ENCODE measurements around the gene SORCS3. TPM values are rescaled to one million over a fixed set of nuclear protein-coding genes. Genes with fewer than 3 reads are reported as not detected.
A peak's percentile ranks its signal among the peaks of the same experiment; 100 is the strongest.

The SORCS3 gene
- polyA plus RNA-seq, 6 donors from 2014 or later = not detected

GRCh38 chr10:105113666-105114065, 472.6 kb downstream of the SORCS3 start:
- no peak for ATAC-seq (ENCODE audit: low read depth in 2 of 2)
- Mint-ChIP-seq H3K27me3 (no peaks in the 10 kb centered on the region), H3K36me3 (peaks cover 0 to under 1% of the 10 kb centered on the region in 2 donors), H3K27ac (no peak overlapping the region), H3K9me3 (peaks cover 0 to 13% (median 7%) of the 10 kb centered on the region in 7 donors), H3K4me1 (no peaks in the 10 kb centered on the region), H3K4me3 (no peak overlapping the region)
- no peak for DNase-seq

DNA sequence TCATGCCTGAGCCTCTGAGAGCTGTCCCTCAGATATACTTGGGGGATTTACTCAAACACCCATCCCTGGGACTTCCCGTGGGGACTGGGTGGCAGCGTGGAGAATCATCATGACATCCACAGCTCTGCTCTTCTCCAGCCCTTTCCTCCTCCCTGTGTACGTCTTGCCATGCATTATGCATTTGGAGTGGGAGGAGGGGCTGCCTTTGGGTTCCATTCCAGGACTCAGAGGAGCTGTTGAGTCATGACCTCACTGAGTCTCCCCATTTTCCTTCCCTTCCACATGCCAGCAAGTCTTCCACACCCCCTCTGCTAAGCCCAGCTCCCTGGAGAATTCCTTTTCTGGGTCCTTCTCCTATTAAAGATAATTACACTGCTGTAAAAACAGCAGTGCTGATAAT, 480.7 kb downstream of the SORCS3 start:
- Mint-ChIP-seq H3K4me1 (no peaks in the 10 kb centered on the region), H3K27me3 (peaks cover 0 to 4% (median 0%) of the 10 kb centered on the region in 3 donors), H3K9me3 (peaks cover 4 to 19% (median 9%) of the 10 kb centered on the region in 7 donors), H3K27ac (peak overlapping the region in 1 of 6 donors; percentile 63), H3K36me3 (peaks cover 0 to 7% of the 10 kb centered on the region in 2 donors), H3K4me3 (peak overlapping the region in 1 of 8 donors; percentile 12)
- no peak for DNase-seq
- ATAC-seq (ENCODE audit: low read depth in 2 of 2) = no peak

- no peak for ATAC-seq (ENCODE audit: low read depth in 2 of 2)
- Mint-ChIP-seq H3K36me3 (no peaks in the 10 kb centered on the region), H3K4me1 (no peaks in the 10 kb centered on the region), H3K4me3 (no peak overlapping the region), H3K27me3 (no peaks in the 10 kb centered on the region), H3K27ac (no peak overlapping the region), H3K9me3 (peaks cover 0 to 5% (median 2%) of the 10 kb centered on the region in 7 donors)
- no peak for DNase-seq
Measured at GRCh38 chr10:105128111-105128510, 487.0 kb downstream of the SORCS3 start.

DNA sequence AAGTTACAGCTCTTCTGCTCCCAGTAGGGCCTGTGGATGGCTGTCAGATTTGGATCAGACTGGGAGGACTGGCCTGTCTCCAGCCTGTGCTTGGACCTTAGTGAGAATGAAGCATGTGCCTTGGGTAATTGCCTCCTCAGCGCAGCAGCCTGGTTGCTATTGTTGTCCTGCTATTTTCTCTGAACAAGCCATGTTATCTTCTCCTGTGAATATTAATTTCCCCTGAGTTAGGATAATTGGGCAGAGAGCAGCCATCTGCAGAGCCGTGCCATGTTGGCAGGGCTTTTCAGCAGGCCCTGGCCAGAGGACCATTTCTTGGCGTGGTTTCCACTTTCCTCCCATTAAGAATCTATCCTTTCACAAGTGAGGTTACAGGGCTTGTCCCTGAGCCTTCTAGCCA, 497.3 kb downstream of the SORCS3 start:
- DNase-seq (no peak), ATAC-seq (ENCODE audit: low read depth in 2 of 2) (no peak)
- Mint-ChIP-seq H3K4me1 (no peaks in the 10 kb centered on the region), H3K27ac (no peak overlapping the region), H3K4me3 (no peak overlapping the region), H3K9me3 (peaks cover 0 to 9% (median 0%) of the 10 kb centered on the region in 7 donors), H3K36me3 (no peaks in the 10 kb centered on the region), H3K27me3 (no peaks in the 10 kb centered on the region)

- H3K9me3 Mint-ChIP-seq = peaks cover 0 to 9% (median 3%) of the 10 kb centered on the region in 7 donors
- H3K4me1 Mint-ChIP-seq = no peaks in the 10 kb centered on the region
- no peak for ATAC-seq (ENCODE audit: low read depth in 2 of 2)
- H3K4me3 Mint-ChIP-seq = no peak overlapping the region
- no peaks in the 10 kb centered on the region for H3K36me3 Mint-ChIP-seq
- no peaks in the 10 kb centered on the region for H3K27me3 Mint-ChIP-seq
- H3K27ac Mint-ChIP-seq = no peak overlapping the region
- DNase-seq = no peak
Measured at GRCh38 chr10:105139363-105139896, 498.3 kb downstream of the SORCS3 start.

DNA sequence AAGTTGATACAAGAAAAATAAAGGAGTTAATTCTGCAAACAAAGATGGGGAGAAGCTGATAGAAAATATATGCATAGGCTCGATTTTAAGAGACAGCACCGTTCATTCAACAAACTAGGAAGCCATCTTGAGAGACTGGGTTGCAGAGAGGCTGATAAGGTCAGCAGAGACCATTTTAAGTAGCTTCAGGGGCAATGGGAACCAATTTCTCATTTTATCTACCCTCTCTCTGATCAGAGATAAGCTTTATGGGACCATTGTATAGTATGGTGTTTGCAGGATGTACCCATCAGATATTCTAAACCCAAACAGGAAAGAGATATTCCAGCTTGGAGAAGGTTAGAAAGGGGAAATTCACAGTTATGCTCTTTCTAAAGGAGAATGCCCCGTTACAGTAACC, 499.5 kb downstream of the SORCS3 start:
- DNase-seq (no peak), ATAC-seq (ENCODE audit: low read depth in 2 of 2) (no peak)
- peaks cover 0 to 9% (median 3%) of the 10 kb centered on the region in 7 donors for H3K9me3 Mint-ChIP-seq

GRCh38 chr10:105145711-105146110, 504.6 kb downstream of the SORCS3 start:
- Mint-ChIP-seq H3K27ac (no peak overlapping the region), H3K4me1 (no peaks in the 10 kb centered on the region), H3K27me3 (no peaks in the 10 kb centered on the region), H3K36me3 (no peaks in the 10 kb centered on the region), H3K9me3 (peaks cover 0 to 6% (median 0%) of the 10 kb centered on the region in 7 donors), H3K4me3 (no peak overlapping the region)
- no peak for ATAC-seq (ENCODE audit: low read depth in 2 of 2)
- no peak for DNase-seq

More for the DNA sequence above, 499.5 kb downstream of the SORCS3 start:
- Mint-ChIP-seq H3K27ac (no peak overlapping the region), H3K4me3 (no peak overlapping the region), H3K4me1 (no peaks in the 10 kb centered on the region), H3K27me3 (no peaks in the 10 kb centered on the region), H3K36me3 (no peaks in the 10 kb centered on the region)

- ATAC-seq (ENCODE audit: low read depth in 2 of 2) (no peak), DNase-seq (no peak)
- Mint-ChIP-seq H3K27ac (no peak overlapping the region), H3K4me3 (no peak overlapping the region), H3K36me3 (no peaks in the 10 kb centered on the region), H3K9me3 (peaks cover 0 to 6% (median 0%) of the 10 kb centered on the region in 7 donors), H3K4me1 (no peaks in the 10 kb centered on the region), H3K27me3 (no peaks in the 10 kb centered on the region)
Measured at GRCh38 chr10:105146436-105146835, 505.3 kb downstream of the SORCS3 start.

DNA sequence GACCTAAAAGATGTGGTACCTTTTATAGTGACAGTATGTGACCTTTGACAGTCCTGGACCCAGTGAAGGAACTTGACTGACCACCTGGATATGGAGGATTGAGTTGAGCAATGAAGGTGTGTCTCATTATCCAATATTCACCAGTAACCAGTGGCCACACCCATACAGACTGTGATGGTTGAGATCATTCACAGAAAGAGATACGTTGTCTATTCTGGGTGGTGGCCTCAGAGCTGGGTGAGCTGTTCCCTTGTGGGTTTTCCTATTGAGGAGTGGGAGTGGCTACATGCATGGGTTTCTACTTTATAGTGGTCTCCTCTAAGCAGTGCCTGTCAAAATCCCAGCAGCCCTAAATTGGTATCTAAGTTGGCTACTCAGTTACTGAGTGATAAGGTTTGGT, 507.4 kb downstream of the SORCS3 start:
- Mint-ChIP-seq H3K27me3 (no peaks in the 10 kb centered on the region), H3K27ac (no peak overlapping the region), H3K36me3 (no peaks in the 10 kb centered on the region), H3K9me3 (peaks cover 0 to 6% (median 4%) of the 10 kb centered on the region in 7 donors), H3K4me3 (no peak overlapping the region), H3K4me1 (no peaks in the 10 kb centered on the region)
- DNase-seq (no peak), ATAC-seq (ENCODE audit: low read depth in 2 of 2) (no peak)

GRCh38 chr10:105148921-105149320, 507.8 kb downstream of the SORCS3 start:
- Mint-ChIP-seq H3K4me3 (no peak overlapping the region), H3K9me3 (peaks cover 0 to 7% (median 2%) of the 10 kb centered on the region in 7 donors), H3K36me3 (no peaks in the 10 kb centered on the region), H3K27me3 (no peaks in the 10 kb centered on the region), H3K4me1 (no peaks in the 10 kb centered on the region), H3K27ac (no peak overlapping the region)
- no peak for ATAC-seq (ENCODE audit: low read depth in 2 of 2)
- no peak for DNase-seq

GRCh38 chr10:105149371-105149891, 508.3 kb downstream of the SORCS3 start:
- Mint-ChIP-seq H3K9me3 (peaks cover 0 to 7% (median 2%) of the 10 kb centered on the region in 7 donors), H3K27me3 (no peaks in the 10 kb centered on the region), H3K36me3 (no peaks in the 10 kb centered on the region), H3K27ac (no peak overlapping the region), H3K4me1 (no peaks in the 10 kb centered on the region), H3K4me3 (no peak overlapping the region)
- DNase-seq = no peak
- ATAC-seq (ENCODE audit: low read depth in 2 of 2) = no peak

GRCh38 chr10:105150259-105150880, 509.3 kb downstream of the SORCS3 start:
- H3K27ac Mint-ChIP-seq = no peak overlapping the region
- no peak for ATAC-seq (ENCODE audit: low read depth in 2 of 2)
- no peaks in the 10 kb centered on the region for H3K27me3 Mint-ChIP-seq

GRCh38 chr10:105154736-105155135, 513.6 kb downstream of the SORCS3 start:
- Mint-ChIP-seq H3K4me3 (no peak overlapping the region), H3K36me3 (no peaks in the 10 kb centered on the region), H3K9me3 (peaks cover 0 to 13% (median 2%) of the 10 kb centered on the region in 7 donors), H3K27ac (no peak overlapping the region), H3K27me3 (no peaks in the 10 kb centered on the region), H3K4me1 (no peaks in the 10 kb centered on the region)
- DNase-seq = no peak
- ATAC-seq (ENCODE audit: low read depth in 2 of 2) = no peak

More at GRCh38 chr10:105150259-105150880, 509.3 kb downstream of the SORCS3 start:
- Mint-ChIP-seq H3K36me3 (no peaks in the 10 kb centered on the region), H3K4me1 (no peaks in the 10 kb centered on the region), H3K4me3 (no peak overlapping the region), H3K9me3 (peaks cover 0 to 13% (median 2%) of the 10 kb centered on the region in 7 donors)
- DNase-seq = no peak

GRCh38 chr10:105159268-105159667, 518.2 kb downstream of the SORCS3 start:
- Mint-ChIP-seq H3K36me3 (no peaks in the 10 kb centered on the region), H3K27ac (no peak overlapping the region), H3K4me3 (no peak overlapping the region), H3K4me1 (no peaks in the 10 kb centered on the region), H3K27me3 (no peaks in the 10 kb centered on the region), H3K9me3 (peaks cover 0 to 6% (median 1%) of the 10 kb centered on the region in 7 donors)
- ATAC-seq (ENCODE audit: low read depth in 2 of 2) (no peak), DNase-seq (no peak)
